NCI-H1105 (cell line): ENCODE data around the gene PMEL.
A peak's percentile ranks its signal among the peaks of the same experiment; 100 is the strongest.
"Not testable (repeated sequence)": the region's sequence is repeated elsewhere in the genome, so short reads cannot be mapped to it uniquely, and the experiment has no call there.

Source experiments
- DNase-seq: peaks from one replicate; lab custom pipeline; 2025; lab: John Stamatoyannopoulos, UW

PMEL gene

GRCh38 chr12:55983232-55983842 is 17.5 kb upstream of the PMEL start:
- DNase-seq = no peak

- no peak for DNase-seq
Measured at GRCh38 chr12:55982319-55982936, 16.6 kb upstream of the PMEL start.

GRCh38 chr12:55981882-55982281 is 16.0 kb upstream of the PMEL start:
- DNase-seq = not testable (repeated sequence)

GRCh38 chr12:55979069-55979468 is 13.2 kb upstream of the PMEL start:
- DNase-seq = no peak

GRCh38 chr12:55978393-55978792 is 12.6 kb upstream of the PMEL start:
- DNase-seq = no peak

- DNase-seq = peak; percentile 8
Measured at GRCh38 chr12:55974308-55974730, 8.5 kb upstream of the PMEL start.

- DNase-seq = peak; percentile 96
Measured at GRCh38 chr12:55973599-55974307, 7.9 kb upstream of the PMEL start, which contains the start of gene RAB5B. Gene RAB5B, plus strand, starts transcription at chr12:55974078. Its CDS starts 12,883 bp downstream, at chr12:55986961.

GRCh38 chr12:55972911-55973598 is 7.2 kb upstream of the PMEL start:
- DNase-seq = no peak

GRCh38 chr12:55972456-55972855 is 6.6 kb upstream of the PMEL start:
- DNase-seq = no peak

- no peak for DNase-seq
Measured at GRCh38 chr12:55972042-55972441, 6.2 kb upstream of the PMEL start.

- DNase-seq = no peak
Measured at GRCh38 chr12:55970775-55971174, 4.9 kb upstream of the PMEL start.

GRCh38 chr12:55969356-55969755 is 3.5 kb upstream of the PMEL start:
- DNase-seq = no peak

GRCh38 chr12:55966408-55967281 is 803 bp upstream of the PMEL start, which contains the start of gene CDK2:
Gene CDK2, plus strand, starts transcription at chr12:55966830. Its CDS starts 179 bp downstream, at chr12:55967009.
- peak; percentile 66 for DNase-seq

- no peak for DNase-seq
Measured at GRCh38 chr12:55965240-55965639, 602 bp downstream of the PMEL start.

GRCh38 chr12:55963760-55964159 is 2.1 kb downstream of the PMEL start:
- no peak for DNase-seq

GRCh38 chr12:55957106-55957859 is 8.6 kb downstream of the PMEL start:
- DNase-seq = no peak

- DNase-seq = no peak
Measured at GRCh38 chr12:55955800-55956508, 9.9 kb downstream of the PMEL start.

GRCh38 chr12:55955344-55955743 is 10.5 kb downstream of the PMEL start:
- DNase-seq = no peak

GRCh38 chr12:55946553-55946952 is 19.3 kb downstream of the PMEL start:
- DNase-seq = no peak

GRCh38 chr12:55942577-55943136 is 23.2 kb downstream of the PMEL start:
- no peak for DNase-seq
